ENCODE data around the gene PHF12.

PHF12 gene

DNA sequence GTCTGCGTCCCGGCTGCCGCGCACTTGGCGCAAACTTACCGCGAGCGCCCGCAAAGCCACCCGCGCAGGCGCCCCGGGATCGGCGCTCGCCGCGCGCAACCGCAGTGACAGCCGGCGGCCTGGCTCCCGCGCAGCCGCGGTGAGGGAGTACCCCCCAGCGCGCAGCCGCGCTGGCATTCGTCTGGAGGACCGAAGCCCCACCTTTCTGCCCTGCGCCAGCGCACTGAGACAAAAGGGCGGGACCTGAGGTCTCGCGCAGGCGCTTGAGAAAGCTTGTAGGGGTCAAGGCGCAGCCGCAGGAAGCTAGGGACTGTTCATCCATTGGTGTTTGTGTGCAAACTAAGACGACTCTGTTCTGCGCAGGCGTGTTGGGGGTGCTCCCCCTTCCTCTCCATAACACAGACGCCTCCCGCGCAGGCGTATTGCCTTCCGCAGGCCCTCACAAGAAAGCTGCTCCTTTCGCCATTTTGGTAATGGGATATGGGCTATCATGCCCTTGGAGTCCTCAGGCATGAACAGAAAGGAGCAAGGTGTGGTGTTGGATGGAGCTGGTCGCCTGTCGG lies at the start of gene PHF12:
Gene PHF12, minus strand, starts transcription at position 91 of the 563 bp plus-strand sequence. CDS start 558 bp downstream, outside the sequence.
- DNase-seq, result peak; percentile 98

GRCh38 chr17:29000973-29001372 lies 49.7 kb upstream of the PHF12 start:
- DNase-seq, result no peak

- no peak for DNase-seq
Observed at GRCh38 chr17:28999206-28999605, 47.9 kb upstream of the PHF12 start.

DNA sequence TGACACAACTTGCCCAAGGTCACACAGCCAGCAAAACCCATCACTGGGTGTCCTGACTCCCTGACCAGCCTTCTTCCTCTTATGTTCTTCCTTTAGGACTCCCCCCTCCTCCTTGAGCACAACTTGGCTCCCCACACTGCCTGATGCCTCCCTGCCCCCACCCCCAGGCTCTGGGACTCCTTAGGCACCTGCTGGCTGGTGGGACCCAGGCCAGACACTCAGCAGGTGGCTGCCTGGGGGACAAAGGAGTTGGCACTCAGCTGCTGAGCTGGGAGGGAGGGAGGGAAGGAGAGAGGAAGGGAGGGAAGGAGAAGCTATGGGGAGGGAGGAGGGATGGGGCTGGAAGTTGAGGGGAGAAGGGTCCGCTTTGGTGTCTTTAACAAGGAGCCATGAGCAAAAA lies 46.5 kb upstream of the PHF12 start:
- DNase-seq, result no peak

- no peak for DNase-seq
Observed at GRCh38 chr17:28996554-28997096, 45.3 kb upstream of the PHF12 start.

GRCh38 chr17:28993645-28994426 lies 42.5 kb upstream of the PHF12 start:
- no peak for DNase-seq

- DNase-seq, result no peak
Observed at GRCh38 chr17:28992625-28993600, 41.6 kb upstream of the PHF12 start.

DNA sequence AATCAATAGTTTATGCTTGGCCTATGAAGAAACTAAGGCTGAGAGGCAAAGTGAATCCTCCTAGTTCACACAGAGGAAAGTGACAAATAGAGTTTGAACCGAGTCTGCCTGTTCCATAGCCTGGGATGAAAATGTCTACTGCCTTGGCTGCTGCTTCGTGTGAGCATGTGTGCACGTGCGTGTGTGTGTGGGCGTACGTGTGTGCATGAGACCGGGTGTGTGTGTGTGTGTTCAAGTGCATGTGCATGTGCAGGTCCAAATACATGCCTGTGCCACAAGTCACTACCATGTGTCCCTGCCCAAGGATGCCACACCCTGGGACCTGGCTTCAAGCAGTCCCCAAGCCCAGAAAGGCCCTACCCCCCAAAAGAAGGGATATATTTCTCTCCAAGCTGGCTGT lies 40.9 kb upstream of the PHF12 start:
- no peak for DNase-seq

DNA sequence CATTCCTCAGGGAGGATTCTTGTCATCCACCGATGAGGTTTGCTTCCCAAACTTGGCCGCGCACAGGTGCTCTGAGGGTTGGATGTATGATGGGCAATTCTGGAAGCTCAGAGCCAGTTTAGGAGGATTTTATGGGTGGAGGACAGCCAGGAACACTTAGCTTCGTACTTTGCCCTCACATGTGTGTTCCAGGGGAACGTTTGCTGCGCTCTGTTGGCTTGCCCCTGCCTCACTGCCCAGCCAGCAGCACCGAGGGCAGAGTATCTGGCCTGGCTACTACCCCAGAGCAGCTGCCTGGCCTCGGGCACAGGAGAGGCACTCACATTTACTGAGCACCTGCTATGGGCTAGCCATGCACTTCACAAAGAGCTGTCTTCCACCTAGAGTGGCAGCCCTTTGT lies 40.5 kb upstream of the PHF12 start:
- DNase-seq, result no peak

- no peak for DNase-seq
Observed at GRCh38 chr17:28989028-28989427, 37.7 kb upstream of the PHF12 start.

- no peak for DNase-seq
Observed at GRCh38 chr17:28988475-28988874, 37.2 kb upstream of the PHF12 start.

- DNase-seq, result no peak
Observed at GRCh38 chr17:28986714-28987655, 35.7 kb upstream of the PHF12 start.

DNA sequence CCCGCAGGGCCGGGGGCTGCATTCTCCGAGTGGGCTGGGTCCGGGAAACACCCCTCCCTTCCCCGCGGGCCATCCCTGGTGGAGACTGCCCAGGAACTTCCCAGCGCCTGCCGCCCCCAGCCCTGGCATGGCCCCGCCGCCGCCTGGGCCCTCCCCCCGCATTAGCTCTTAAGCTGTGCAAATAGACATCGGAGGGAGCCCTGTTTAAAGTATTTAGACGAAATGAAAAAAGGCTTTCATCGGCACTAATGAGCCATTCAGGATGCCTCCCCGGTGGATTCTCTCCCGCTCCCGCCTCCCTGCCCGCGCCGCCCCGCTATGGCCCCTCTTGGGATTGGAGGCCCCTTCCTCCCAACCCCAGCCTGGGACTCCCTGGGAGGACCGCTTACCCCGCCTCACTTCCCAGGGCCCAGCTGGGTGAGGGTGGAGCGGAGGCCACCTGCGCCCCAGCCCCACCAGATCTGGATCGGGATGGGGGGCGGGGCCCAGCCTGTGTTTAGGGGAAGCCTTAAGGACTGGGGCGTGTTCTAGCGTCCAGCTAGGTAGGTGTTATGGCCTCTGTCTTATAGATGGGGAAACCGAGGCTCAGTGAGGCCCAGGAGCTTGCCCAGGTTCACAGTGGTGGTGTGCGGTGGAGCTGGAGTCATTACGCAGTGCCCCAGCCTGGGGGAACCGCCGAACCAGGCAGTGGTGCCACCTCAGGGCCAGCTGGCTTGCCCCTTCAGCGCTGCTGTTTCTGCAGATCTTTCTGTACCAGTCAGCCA lies 34.8 kb upstream of the PHF12 start:
- no peak for DNase-seq

DNA sequence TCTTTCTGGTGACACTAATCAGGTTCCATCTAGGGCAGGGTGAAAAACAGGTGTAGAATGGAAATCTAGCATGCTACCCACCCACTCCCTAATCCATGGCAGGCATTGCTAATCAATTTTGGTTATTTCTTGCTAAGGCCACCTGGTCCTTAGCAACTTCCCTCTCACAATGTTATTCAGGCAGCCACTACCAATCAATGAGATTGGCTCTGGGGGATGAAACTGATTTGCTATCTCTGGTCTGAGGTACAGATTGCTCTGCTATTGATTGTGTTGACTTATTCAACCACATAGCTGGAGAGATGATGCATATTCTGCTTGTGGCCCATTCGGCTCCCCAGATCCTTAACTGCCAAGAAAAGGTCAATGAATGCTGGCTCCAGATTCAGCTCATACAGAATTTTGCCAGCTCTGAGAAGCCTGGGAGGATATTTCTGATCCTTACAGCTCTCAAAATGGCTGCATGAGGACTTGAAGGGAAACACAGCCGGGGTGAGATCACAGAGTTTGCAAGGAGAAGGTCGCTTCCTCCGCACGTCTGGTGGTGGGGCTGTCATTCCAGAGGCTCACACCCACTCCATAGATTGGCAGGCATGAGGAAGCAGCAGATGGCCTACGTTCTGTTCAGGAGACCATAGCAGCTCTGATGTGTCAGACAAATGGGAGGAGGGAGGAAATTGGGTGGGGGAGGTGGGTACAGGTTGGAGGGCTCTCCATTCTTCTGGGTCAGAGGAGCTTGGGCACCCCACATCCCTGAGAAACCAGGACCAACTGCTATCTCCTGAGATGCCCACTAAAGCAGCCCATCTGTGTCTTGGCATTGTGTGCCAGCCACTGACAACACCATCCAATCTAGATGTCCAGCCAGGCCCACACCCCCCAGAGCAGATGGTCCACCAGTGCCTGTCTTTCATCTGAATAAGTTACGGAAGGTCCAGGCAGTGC lies 32.2 kb upstream of the PHF12 start:
- no peak for DNase-seq

DNA sequence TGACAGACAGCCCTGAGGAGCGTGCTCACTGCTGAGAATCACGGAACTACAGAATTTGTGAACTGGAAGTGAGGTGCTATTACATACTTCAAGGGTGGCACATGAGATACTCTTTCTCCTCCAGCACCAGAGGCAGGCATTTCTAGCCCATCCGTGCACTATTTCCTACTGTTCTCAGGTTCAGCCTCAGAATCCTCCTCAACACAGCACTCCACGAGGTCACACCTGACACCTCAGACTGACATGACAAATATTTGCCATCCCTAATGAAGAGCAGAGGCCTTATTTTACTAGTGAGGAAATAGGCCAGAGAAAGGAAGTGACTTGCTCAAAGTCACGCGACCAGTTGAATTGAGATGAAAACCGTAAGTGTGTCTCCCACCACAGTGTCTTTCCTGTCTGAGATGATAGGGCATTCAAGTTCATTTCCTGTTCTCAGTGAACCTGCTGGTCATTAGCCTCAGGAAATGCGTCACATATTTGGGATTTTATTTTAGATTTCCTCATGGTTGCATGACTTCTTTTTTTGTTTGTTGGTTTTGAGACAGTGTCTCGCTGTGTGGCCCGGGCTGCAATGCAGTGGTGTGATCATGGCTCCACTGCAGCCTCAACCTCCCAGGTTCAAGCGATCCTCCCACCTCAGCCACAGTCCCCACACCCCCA lies 30.9 kb upstream of the PHF12 start:
- DNase-seq, result peak; percentile 40

- DNase-seq, result no peak
Observed at GRCh38 chr17:28978356-28978964, 27.1 kb upstream of the PHF12 start.

DNA sequence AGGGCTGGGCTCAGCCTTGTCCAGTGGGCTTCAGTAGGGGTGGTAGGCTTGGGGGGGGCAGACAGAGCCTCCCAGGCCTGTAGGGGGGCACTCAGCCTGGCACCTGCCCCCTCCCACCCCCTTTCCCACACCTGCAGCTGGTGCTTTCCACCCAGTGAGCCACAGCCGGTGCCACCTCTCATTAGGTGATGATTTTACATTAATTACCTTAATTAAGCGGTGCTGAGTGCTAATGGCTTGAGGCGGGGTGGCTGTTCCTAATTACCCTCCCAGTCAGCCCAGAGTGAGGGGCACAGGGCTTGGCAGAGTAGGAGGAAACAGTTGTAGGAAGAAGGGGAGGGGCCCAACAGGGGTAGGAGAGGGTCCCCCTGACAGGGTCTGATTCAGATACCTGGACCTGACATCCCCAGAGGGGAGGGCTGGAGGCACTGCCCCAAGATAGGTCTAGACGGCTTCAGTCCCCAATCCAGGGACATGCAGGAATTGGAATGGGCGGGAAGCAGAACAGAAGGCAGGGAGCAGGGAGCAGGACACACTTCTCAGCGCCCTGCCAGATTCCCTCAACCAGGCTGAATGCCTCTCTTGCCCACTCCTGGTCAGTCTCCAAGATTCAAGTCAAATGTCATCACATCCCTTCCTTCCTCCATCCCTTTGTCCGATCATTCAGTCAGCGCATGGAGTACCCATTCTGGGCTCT lies 26.5 kb upstream of the PHF12 start:
- DNase-seq, result no peak

GRCh38 chr17:28975646-28976045 lies 24.3 kb upstream of the PHF12 start:
- no peak for DNase-seq

All from activated CD8-positive, alpha-beta memory T cell treated with anti-CD3 and anti-CD28 coated beads, Interleukin-2, amount 50 U/mL, for 4 hours (primary cell).